GM20000 (cell line): Measurements from ENCODE around the gene DEDD2.

Experiments
- DNase-seq: peaks from one replicate; pipeline ENCODE4 v3.0.0; 2012; ENCODE audit warnings: low spot score
- CTCF ChIP-seq: IDR thresholded peaks from 2 replicates; pipeline ENCODE4 v1.5.1; 2012; ENCODE audit warnings: mild to moderate bottlenecking, control low read depth; ENCODE audit errors: extremely low read depth, missing control alignments

DEDD2 gene

GRCh38 chr19:42159942-42160341, 57.5 kb downstream of the DEDD2 start:
- no peak for DNase-seq
- TF ChIP-seq CTCF = no peak

DNA sequence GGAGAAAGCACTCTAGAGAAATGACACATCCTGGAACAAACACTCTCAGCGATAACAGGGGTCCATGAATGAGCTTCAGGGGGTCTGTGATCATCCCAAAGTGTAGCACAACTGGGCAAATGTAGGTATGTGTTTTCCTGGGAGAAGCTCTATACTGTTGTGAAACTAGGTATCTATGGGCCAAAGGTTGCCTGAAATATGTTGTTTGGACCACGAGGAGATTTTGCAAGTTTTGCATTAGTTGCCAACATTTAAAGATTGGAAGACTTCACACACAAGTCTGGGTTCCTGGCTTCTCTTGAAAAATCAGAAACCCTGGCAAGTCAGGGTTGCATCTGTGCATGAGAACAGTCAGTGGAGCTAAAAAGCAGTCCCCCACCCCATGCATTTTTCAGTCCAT, 58.6 kb downstream of the DEDD2 start:
- no peak for TF ChIP-seq CTCF
- DNase-seq = no peak

DNA sequence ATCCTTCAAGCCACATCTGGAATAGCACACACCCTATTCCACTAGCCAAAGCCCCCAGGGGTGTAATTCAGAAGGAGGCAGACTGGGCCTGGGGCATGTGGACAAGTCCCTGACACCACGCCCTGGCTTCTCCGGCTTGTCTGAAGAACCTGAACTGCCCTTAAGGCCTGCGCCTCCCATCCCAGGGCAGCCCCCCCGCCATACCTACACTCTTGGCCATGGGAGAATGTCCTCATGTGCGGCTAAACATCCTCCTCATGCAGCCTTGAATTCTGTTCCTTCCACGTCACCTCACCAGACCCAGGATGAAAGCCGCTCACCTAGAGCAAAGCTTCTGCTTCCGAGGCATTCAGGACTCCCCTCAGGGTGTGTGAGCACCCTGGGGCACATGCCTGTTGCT, 60.9 kb downstream of the DEDD2 start:
- TF ChIP-seq CTCF = no peak
- no peak for DNase-seq

DNA sequence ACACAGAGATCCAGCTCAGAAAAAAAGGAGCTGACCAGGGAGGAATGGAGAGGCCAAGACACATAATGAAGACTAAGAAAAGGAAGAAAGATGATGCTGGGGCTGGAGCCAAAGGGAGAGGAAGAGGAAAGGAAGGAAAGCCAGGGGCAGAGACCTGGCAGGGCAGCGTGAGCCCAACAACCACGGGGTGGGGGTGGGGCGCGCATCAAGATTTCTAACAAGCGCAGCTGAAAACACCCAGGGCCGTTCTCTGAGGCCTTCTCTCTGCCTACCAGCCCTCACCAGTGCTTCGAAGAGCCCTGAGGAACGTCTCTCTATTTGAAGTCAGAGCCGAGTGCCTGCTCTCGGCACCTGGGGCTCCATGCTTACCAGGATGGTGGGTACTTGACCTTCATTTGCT, 61.7 kb downstream of the DEDD2 start:
- no peak for TF ChIP-seq CTCF
- DNase-seq = no peak

GRCh38 chr19:42154471-42155323, 62.8 kb downstream of the DEDD2 start:
- DNase-seq = no peak
- TF ChIP-seq CTCF = no peak

- TF ChIP-seq CTCF = no peak
- no peak for DNase-seq
Observed at GRCh38 chr19:42153672-42154433, 63.6 kb downstream of the DEDD2 start.
